Measurements from ENCODE around the gene SLC35F6. TPM values are rescaled to one million over a fixed set of nuclear protein-coding genes. Genes with fewer than 3 reads are reported as not detected.

The SLC35F6 gene
- total and polyA plus RNA-seq, 2 donors (not counting 1 experiment from before 2014, with no cell fraction given): 10.4 to 15.2 TPM

DNA sequence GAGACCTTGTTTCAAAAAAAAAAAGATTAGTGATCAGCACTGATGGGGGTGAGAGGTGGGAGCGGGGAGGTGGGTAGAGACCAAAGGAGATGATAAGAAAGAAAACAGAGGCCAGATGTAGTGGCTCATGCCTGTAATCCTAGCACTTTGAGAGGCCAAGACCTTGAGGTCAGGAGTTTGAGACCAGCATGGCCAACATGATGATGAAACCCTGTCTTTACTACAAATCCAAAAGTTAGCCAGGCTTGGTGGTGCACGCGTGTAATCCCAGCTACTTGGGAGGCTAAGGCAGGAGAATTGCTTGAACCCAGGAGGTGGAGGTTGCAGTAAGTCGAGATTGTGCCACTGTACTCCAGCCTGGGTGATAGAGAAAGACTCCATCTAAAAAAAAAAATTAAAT lies 9.5 kb upstream of the SLC35F6 start:
- ATAC-seq (ENCODE audit: low read depth) (no peak), DNase-seq (no peak)
- ChIA-PET POLR2A (no interaction called here), CTCF (interaction anchor here (1.9 kb wide), 1 partner anchor 9 kb away, joined by 8 read pairs; no protein-coding TSS in a partner anchor)
- no peak for TF ChIP-seq EZH2 (IDR thresholded peaks at IDR 0.05; ENCODE audit: borderline replicate concordance, insufficient read depth, low read depth, low read length, poor library complexity, severe bottlenecking)
- TF ChIP-seq, protein P1, sequence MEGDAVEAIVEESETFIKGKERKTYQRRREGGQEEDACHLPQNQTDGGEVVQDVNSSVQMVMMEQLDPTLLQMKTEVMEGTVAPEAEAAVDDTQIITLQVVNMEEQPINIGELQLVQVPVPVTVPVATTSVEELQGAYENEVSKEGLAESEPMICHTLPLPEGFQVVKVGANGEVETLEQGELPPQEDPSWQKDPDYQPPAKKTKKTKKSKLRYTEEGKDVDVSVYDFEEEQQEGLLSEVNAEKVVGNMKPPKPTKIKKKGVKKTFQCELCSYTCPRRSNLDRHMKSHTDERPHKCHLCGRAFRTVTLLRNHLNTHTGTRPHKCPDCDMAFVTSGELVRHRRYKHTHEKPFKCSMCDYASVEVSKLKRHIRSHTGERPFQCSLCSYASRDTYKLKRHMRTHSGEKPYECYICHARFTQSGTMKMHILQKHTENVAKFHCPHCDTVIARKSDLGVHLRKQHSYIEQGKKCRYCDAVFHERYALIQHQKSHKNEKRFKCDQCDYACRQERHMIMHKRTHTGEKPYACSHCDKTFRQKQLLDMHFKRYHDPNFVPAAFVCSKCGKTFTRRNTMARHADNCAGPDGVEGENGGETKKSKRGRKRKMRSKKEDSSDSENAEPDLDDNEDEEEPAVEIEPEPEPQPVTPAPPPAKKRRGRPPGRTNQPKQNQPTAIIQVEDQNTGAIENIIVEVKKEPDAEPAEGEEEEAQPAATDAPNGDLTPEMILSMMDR (IDR thresholded peaks at IDR 0.05): no peak
- H3K4me3 ChIP-seq (ENCODE audit: control extremely low read depth in 1 of 5, extremely low read depth in 1 of 5, insufficient read depth in 1 of 5, low read depth in 2 of 5, low read length in 4 of 5): no peak overlapping the region
- H3K9me3 Mint-ChIP-seq (ENCODE audit: insufficient read depth): no peaks in the 10 kb centered on the region
- H4K20me1 ChIP-seq (ENCODE audit: control insufficient read depth, insufficient read depth, low read length, poor library complexity, severe bottlenecking): no peaks in the 10 kb centered on the region
- H3K4me1 ChIP-seq (ENCODE audit: control insufficient read depth in 2 of 2, insufficient read depth in 2 of 2, low read length in 2 of 2): peaks cover 0 to 8% of the 10 kb centered on the region in 2 donors
- no peaks in the 10 kb centered on the region for H3K9me3 ChIP-seq (ENCODE audit: control extremely low read depth in 1 of 3, control insufficient read depth in 2 of 3, insufficient read depth in 1 of 3, low read length in 2 of 3)
- H3K79me2 ChIP-seq (ENCODE audit: control insufficient read depth, insufficient read depth, low read length): no peaks in the 10 kb centered on the region
- H3K27ac ChIP-seq (ENCODE audit: low read length in 2 of 2): no peak overlapping the region
- intact Hi-C loops (cut with micrococcal nuclease): no loop called here
- H2AFZ ChIP-seq (ENCODE audit: insufficient read depth, low read depth, low read length, poor library complexity, severe bottlenecking): no peak overlapping the region
- no peak overlapping the region for H3K4me3 Mint-ChIP-seq
- WGBS (ENCODE audit: insufficient coverage): 80% methylated on average over 1 of the region's 4 CpGs
- H3K27me3 ChIP-seq (replicated peaks in 1 of 4; ENCODE audit: control extremely low read depth in 1 of 4, control insufficient read depth in 3 of 4, insufficient read depth in 4 of 4, low read length in 3 of 4): no peaks in the 10 kb centered on the region
- H3K9ac ChIP-seq (ENCODE audit: low read length): no peak overlapping the region
- H3K27me3 Mint-ChIP-seq: no peaks in the 10 kb centered on the region
- H3K27ac Mint-ChIP-seq: no peak overlapping the region
- H3K4me2 ChIP-seq (replicated peaks; ENCODE audit: low read depth, low read length, poor library complexity, severe bottlenecking): no peak overlapping the region
- H3K4me1 Mint-ChIP-seq: peaks cover 14% of the 10 kb centered on the region
- no peaks in the 10 kb centered on the region for H3K36me3 ChIP-seq (replicated peaks in 1 of 2; ENCODE audit: control extremely low read depth in 1 of 2, control insufficient read depth in 1 of 2, extremely low read depth in 1 of 2, insufficient read depth in 2 of 2, low read length in 1 of 2)

GRCh38 chr2:26754972-26755670 lies 9.0 kb upstream of the SLC35F6 start:
- intact Hi-C loops (cut with micrococcal nuclease): no loop called here
- no peaks in the 10 kb centered on the region for H3K79me2 ChIP-seq (ENCODE audit: control insufficient read depth, insufficient read depth, low read length)
- CTCF ChIA-PET: interaction anchor here (1.9 kb wide), 1 partner anchor 10 kb away, joined by 8 read pairs; no protein-coding TSS in a partner anchor
- H3K4me1 ChIP-seq (ENCODE audit: control insufficient read depth in 2 of 2, insufficient read depth in 2 of 2, low read length in 2 of 2): peaks cover 0 to 8% of the 10 kb centered on the region in 2 donors
- H3K27ac ChIP-seq (ENCODE audit: low read length in 2 of 2): no peak overlapping the region
- H3K27ac Mint-ChIP-seq: no peak overlapping the region
- H3K9ac ChIP-seq (ENCODE audit: low read length): no peak overlapping the region
- no peaks in the 10 kb centered on the region for H3K9me3 Mint-ChIP-seq (ENCODE audit: insufficient read depth)
- H3K36me3 ChIP-seq (replicated peaks in 1 of 2; ENCODE audit: control extremely low read depth in 1 of 2, control insufficient read depth in 1 of 2, extremely low read depth in 1 of 2, insufficient read depth in 2 of 2, low read length in 1 of 2): no peaks in the 10 kb centered on the region
- H3K4me3 Mint-ChIP-seq: no peak overlapping the region
- no peak overlapping the region for H3K4me3 ChIP-seq (ENCODE audit: control extremely low read depth in 1 of 5, extremely low read depth in 1 of 5, insufficient read depth in 1 of 5, low read depth in 2 of 5, low read length in 4 of 5)
- H3K4me1 Mint-ChIP-seq: peaks cover 10% of the 10 kb centered on the region
- TF ChIP-seq, protein P1 (IDR thresholded peaks at IDR 0.05): no peak
- TF ChIP-seq EZH2 (IDR thresholded peaks at IDR 0.05; ENCODE audit: borderline replicate concordance, insufficient read depth, low read depth, low read length, poor library complexity, severe bottlenecking): no peak
- POLR2A ChIA-PET: no interaction called here
- ATAC-seq (ENCODE audit: low read depth) (peak; percentile 57), DNase-seq (peak; percentile 42)
- H3K4me2 ChIP-seq (replicated peaks; ENCODE audit: low read depth, low read length, poor library complexity, severe bottlenecking): peak overlapping the region; percentile 8
- 36% methylated on average over 3 of the region's 4 CpGs for WGBS (ENCODE audit: insufficient coverage)
- H3K27me3 ChIP-seq (replicated peaks in 1 of 4; ENCODE audit: control extremely low read depth in 1 of 4, control insufficient read depth in 3 of 4, insufficient read depth in 4 of 4, low read length in 3 of 4): no peaks in the 10 kb centered on the region
- no peak overlapping the region for H2AFZ ChIP-seq (ENCODE audit: insufficient read depth, low read depth, low read length, poor library complexity, severe bottlenecking)
- no peaks in the 10 kb centered on the region for H3K9me3 ChIP-seq (ENCODE audit: control extremely low read depth in 1 of 3, control insufficient read depth in 2 of 3, insufficient read depth in 1 of 3, low read length in 2 of 3)
- no peaks in the 10 kb centered on the region for H4K20me1 ChIP-seq (ENCODE audit: control insufficient read depth, insufficient read depth, low read length, poor library complexity, severe bottlenecking)
- H3K27me3 Mint-ChIP-seq: no peaks in the 10 kb centered on the region

All from B cell (primary cell).